Lung (tissue), 12 donors: ENCODE results near the gene MILR1. TPM values are rescaled to one million over a fixed set of nuclear protein-coding genes. Genes with fewer than 3 reads are reported as not detected.

ENCODE experiments used
- ATAC-seq: fragments of 200-7000 bp; cut with Tn5 transposase; one replicate; pipeline ENCODE4 v1.9.1; 2020; ENCODE audit warnings: moderate number of reproducible peaks; ENCODE audit not compliant: insufficient read depth, low FRiP score
- DNase-seq, 3 donors: peaks; one replicate each; pipeline ENCODE4 v3.0.0-alpha.2; 2013 to 2017
- H3K27ac ChIP-seq, 2 donors: one replicate each; pipeline ENCODE4 v1.5.1; 2013; ENCODE audit warnings: mild to moderate bottlenecking in 2 of 2, moderate library complexity in 2 of 2, control low read depth in 1 of 2, inconsistent platforms in 1 of 2, low read depth in 1 of 2, low read length in 1 of 2
- H3K27me3 ChIP-seq, 3 donors: one replicate each; pipeline ENCODE4 v1.5.1; 2013; ENCODE audit warnings: low read length in 2 of 3; ENCODE audit not compliant: control insufficient read depth in 3 of 3, insufficient read depth in 3 of 3
- H3K36me3 ChIP-seq, 4 donors: one replicate each; pipeline ENCODE4 v1.5.1; 2013; ENCODE audit warnings: low read length in 4 of 4, mild to moderate bottlenecking in 1 of 4, moderate library complexity in 1 of 4; ENCODE audit not compliant: control insufficient read depth in 4 of 4, insufficient read depth in 4 of 4
- H3K4me1 ChIP-seq, 5 donors: one replicate each; pipeline ENCODE4 v1.5.1; 2013; ENCODE audit warnings: low read length in 5 of 5, mild to moderate bottlenecking in 2 of 5, moderate library complexity in 1 of 5; ENCODE audit not compliant: control insufficient read depth in 5 of 5, insufficient read depth in 5 of 5
- H3K4me3 ChIP-seq: one replicate; pipeline ENCODE4 v1.5.1; 2013; ENCODE audit warnings: mild to moderate bottlenecking, control low read depth, moderate library complexity
- H3K9ac ChIP-seq, 2 donors: one replicate each; pipeline ENCODE4 v1.5.1; 2013; ENCODE audit warnings: low read length in 2 of 2, control low read depth in 1 of 2; ENCODE audit not compliant: insufficient read depth in 1 of 2
- H3K9me3 ChIP-seq, 4 donors: one replicate each; pipeline ENCODE4 v1.5.1; 2013; ENCODE audit warnings: low read length in 3 of 4, mild to moderate bottlenecking in 1 of 4, moderate library complexity in 1 of 4; ENCODE audit not compliant: control insufficient read depth in 4 of 4, insufficient read depth in 3 of 4
- CTCF ChIP-seq: IDR thresholded peaks from 2 replicates; pipeline ENCODE4 v1.5.1; 2012; ENCODE audit warnings: mild to moderate bottlenecking; ENCODE audit errors: control extremely low read depth, extremely low read depth
- WGBS, 2 donors: extraction: QIAGEN DNeasy Blood & Tissue Kit; methylation state at CpG; one replicate each; pipeline ENCODE4 v1.1.7; 2013; 5-methylcytosine and 5-hydroxymethylcytosine counted together
- polyA plus RNA-seq, 2 donors: library from polyadenylated mRNA; stranded (reverse); fragments of 200-250 nt; gene quantifications; one replicate each; pipeline ENCODE4 v1.2.1, GENCODE V29; 2013
- total RNA-seq, 2 donors: library from RNA; depleted of rRNA in 1 of 2; stranded (reverse); fragments of >200 nt in 1 of 2; gene quantifications; one replicate each; pipeline ENCODE4 v1.2.1, GENCODE V29; 2014 to 2021
- donor health status: control.
- donor health status: control.
- donor health status: Bipolar disorder and iron deficiency.
- donor health status: healthy.
- donor health status: DM: yes; HTN: yes; CAD: no.

MILR1 gene
- total and polyA plus RNA-seq, 4 donors, result 6.9 to 36.3 (median 16.7) TPM

- no peaks in the 10 kb centered on the region for H3K9me3 ChIP-seq
- 1% methylated on average over 13 of the region's 13 CpGs for WGBS, 2 donors
- peak overlapping the region; percentile 99 for H3K4me3 ChIP-seq
- ATAC-seq (no peak), DNase-seq (no peak)
- H3K36me3 ChIP-seq, result peaks cover 24 to 68% (median 49%) of the 10 kb centered on the region in 4 donors
- H3K27me3 ChIP-seq, result no peaks in the 10 kb centered on the region
- peak overlapping the region; percentile 93 to 100 for H3K27ac ChIP-seq
- peak overlapping the region; percentile 98 to 100 for H3K9ac ChIP-seq
- peaks cover 0 to 26% (median 19%) of the 10 kb centered on the region in 5 donors for H3K4me1 ChIP-seq
- no peak for TF ChIP-seq CTCF
Observed at GRCh38 chr17:64504769-64505339, 55.9 kb downstream of the MILR1 start.

- DNase-seq, result peak; percentile 96 to 98 (median 97)
- Histone ChIP-seq H3K9ac (peak overlapping the region; percentile 100), H3K9me3 (no peaks in the 10 kb centered on the region), H3K4me1 (peaks cover 0 to 24% (median 19%) of the 10 kb centered on the region in 5 donors), H3K27ac (peak overlapping the region; percentile 93 to 100), H3K4me3 (peak overlapping the region; percentile 99), H3K27me3 (no peaks in the 10 kb centered on the region), H3K36me3 (peaks cover 21 to 67% (median 45%) of the 10 kb centered on the region in 4 donors)
- no peak for TF ChIP-seq CTCF
- ATAC-seq, result peak; percentile 66
- WGBS, 2 donors, result 0% methylated on average over 72 to 76 of the region's 76 CpGs
Observed at GRCh38 chr17:64505340-64506200, 56.7 kb downstream of the MILR1 start.

- DNase-seq, result peak; percentile 97 to 98 (median 98)
- peak within 1 kb of the TSS; percentile 99 for H3K4me3 ChIP-seq
- peaks cover 0 to 23% (median 19%) of the 10 kb centered on the region in 5 donors for H3K4me1 ChIP-seq
- no peak for TF ChIP-seq CTCF
- H3K9ac ChIP-seq, result peak within 1 kb of the TSS; percentile 100
- H3K36me3 ChIP-seq, result peaks cover 18 to 60% (median 40%) of the 10 kb centered on the region in 4 donors
- ATAC-seq, result peak; percentile 79
- peak within 1 kb of the TSS; percentile 93 to 100 for H3K27ac ChIP-seq
- 0 to 1% methylated on average over 29 to 31 of the region's 31 CpGs for WGBS, 2 donors
- no peaks in the 10 kb centered on the region for H3K27me3 ChIP-seq
- no peaks in the 10 kb centered on the region for H3K9me3 ChIP-seq
Observed at GRCh38 chr17:64506201-64506575, 57.3 kb downstream of the MILR1 start, which contains the start of gene DDX5. Gene DDX5, minus strand, starts transcription at chr17:64506289. Its CDS starts 170 bp downstream, at chr17:64506119.
